GM21576 (cell line): ENCODE data around the gene PROSER3.
"Not testable (repeated sequence)": the region's sequence is repeated elsewhere in the genome, so short reads cannot be mapped to it uniquely, and the experiment has no call there.

ENCODE experiments used
- ATAC-seq: cut with Tn5 transposase; IDR thresholded peaks from one replicate; pipeline ENCODE4 v1.9.1; 2021; ENCODE audit warnings: mild to moderate bottlenecking, moderate library complexity; ENCODE audit not compliant: unreplicated experiment

PROSER3 gene

GRCh38 chr19:35722461-35722860 lies 35.5 kb upstream of the PROSER3 start:
- no peak for ATAC-seq

GRCh38 chr19:35722897-35723296 lies 35.1 kb upstream of the PROSER3 start:
- ATAC-seq, result no peak

GRCh38 chr19:35723671-35724070 lies 34.3 kb upstream of the PROSER3 start:
- no peak for ATAC-seq

- ATAC-seq, result not testable (repeated sequence)
These were observed 33.8 kb upstream of the PROSER3 start for GRCh38 chr19:35724132-35724531.

GRCh38 chr19:35724560-35724959 lies 33.4 kb upstream of the PROSER3 start:
- no peak for ATAC-seq

GRCh38 chr19:35725216-35725861 lies 32.6 kb upstream of the PROSER3 start:
- ATAC-seq, result no peak

GRCh38 chr19:35727053-35727955 lies 30.7 kb upstream of the PROSER3 start:
- no peak for ATAC-seq

- ATAC-seq, result no peak
These were observed 29.8 kb upstream of the PROSER3 start for GRCh38 chr19:35727956-35728706.

- no peak for ATAC-seq
These were observed 29.0 kb upstream of the PROSER3 start for GRCh38 chr19:35729021-35729420.

- no peak for ATAC-seq
These were observed 28.2 kb upstream of the PROSER3 start for GRCh38 chr19:35729763-35730162.

GRCh38 chr19:35730326-35730725 lies 27.6 kb upstream of the PROSER3 start:
- ATAC-seq, result no peak

- no peak for ATAC-seq
These were observed 26.6 kb upstream of the PROSER3 start for GRCh38 chr19:35731353-35731752.

GRCh38 chr19:35731779-35732405 lies 26.1 kb upstream of the PROSER3 start:
- no peak for ATAC-seq

GRCh38 chr19:35732540-35733179 lies 25.3 kb upstream of the PROSER3 start:
- no peak for ATAC-seq

- ATAC-seq, result no peak
These were observed 24.5 kb upstream of the PROSER3 start for GRCh38 chr19:35733180-35734125.

- ATAC-seq, result no peak
These were observed 23.7 kb upstream of the PROSER3 start for GRCh38 chr19:35734273-35734672.

GRCh38 chr19:35734889-35735288 lies 23.1 kb upstream of the PROSER3 start:
- no peak for ATAC-seq

- no peak for ATAC-seq
These were observed 20.8 kb upstream of the PROSER3 start for GRCh38 chr19:35736913-35737886.
